ENCODE data around the gene CKLF. TPM values are rescaled to one million over a fixed set of nuclear protein-coding genes. Genes with fewer than 3 reads are reported as not detected.

The CKLF gene, protein sequence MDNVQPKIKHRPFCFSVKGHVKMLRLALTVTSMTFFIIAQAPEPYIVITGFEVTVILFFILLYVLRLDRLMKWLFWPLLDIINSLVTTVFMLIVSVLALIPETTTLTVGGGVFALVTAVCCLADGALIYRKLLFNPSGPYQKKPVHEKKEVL
- total RNA-seq: 37.0 and 49.8 TPM in 2 replicates

DNA sequence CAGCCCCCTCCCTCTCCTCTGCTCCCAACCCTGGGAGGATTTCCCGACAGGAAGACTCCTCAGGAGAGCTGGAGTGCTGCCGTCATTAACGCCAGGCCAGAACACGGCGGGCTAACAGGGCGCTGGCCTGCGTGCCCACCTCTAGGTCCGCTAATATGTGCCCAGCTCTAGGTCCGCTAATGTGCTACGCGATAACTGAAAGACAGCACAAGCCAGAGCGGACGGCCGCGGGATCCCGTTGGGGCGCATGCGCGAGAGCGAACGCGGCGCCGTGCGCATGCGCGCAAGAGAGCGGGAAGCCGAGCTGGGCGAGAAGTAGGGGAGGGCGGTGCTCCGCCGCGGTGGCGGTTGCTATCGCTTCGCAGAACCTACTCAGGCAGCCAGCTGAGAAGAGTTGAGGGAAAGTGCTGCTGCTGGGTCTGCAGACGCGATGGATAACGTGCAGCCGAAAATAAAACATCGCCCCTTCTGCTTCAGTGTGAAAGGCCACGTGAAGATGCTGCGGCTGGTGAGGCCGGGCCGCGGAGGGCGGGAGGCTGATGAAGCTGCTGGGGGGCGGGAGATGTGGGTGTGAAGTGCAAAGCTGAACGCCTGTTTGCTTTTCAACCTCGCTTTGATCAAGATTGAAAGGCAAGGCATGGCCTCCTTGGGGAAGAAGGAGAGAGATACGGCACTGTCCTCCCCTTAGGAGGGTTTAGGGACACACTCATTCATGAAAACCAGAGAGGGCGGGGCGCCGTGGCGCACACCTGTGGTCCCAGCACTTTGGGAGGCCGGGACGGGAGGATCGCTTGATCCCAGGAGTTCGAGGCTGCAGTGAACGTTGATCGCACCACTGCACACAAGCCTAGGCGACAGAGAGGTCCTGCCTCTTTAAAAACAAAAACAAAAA, at the start of gene CKLF:
Gene CKLF (plus strand): TSS at position 291 of the 892 bp plus-strand sequence. CDS start 140 bp downstream, at position 431.

DNA sequence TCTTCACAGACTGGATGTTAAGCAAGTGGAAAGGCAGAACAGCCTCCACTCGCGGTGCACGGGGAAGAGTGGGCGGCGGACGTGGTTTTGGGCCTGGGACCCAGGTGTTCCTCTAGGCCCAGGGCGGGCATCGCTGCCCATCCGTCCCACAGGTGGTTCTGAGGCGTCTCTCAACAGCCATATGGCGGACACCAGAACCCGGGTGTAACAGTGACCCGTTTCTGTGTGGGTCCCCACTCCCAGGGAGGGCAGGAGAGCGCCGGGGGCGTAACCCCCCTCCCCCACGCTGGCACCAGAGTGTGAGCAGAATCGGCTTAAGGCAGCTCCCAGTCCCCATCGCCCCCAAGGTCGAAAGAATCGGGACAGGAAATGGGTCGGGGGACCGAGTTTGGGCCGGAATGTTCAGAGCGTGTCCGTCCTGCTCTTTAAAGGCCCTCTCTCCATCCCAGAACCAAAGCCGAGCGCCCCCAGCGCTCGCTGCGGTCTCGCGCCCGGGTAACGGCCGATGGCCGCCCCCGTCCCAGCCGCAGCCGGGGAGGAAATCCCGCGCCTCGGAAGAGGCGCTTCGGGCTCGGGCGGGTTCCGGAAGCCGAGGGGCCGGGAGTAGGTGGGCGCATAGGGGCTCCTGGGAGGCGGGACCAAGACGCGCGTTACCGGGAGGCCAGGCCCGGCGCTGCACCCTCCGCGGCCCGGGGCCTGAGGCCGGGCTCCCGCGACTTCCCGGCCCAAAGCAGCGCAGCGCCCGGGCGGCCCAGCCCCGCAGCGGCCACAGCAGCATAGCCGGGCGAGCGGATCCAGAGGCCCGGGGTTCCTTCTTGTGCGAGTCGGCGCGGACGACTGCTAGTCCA, 2.9 kb upstream of the CKLF start, which contains the start of gene TK2:
Gene TK2 (minus strand): TSS at position 839 of the 848 bp plus-strand sequence. CDS start 61 bp downstream, at position 778.

DNA sequence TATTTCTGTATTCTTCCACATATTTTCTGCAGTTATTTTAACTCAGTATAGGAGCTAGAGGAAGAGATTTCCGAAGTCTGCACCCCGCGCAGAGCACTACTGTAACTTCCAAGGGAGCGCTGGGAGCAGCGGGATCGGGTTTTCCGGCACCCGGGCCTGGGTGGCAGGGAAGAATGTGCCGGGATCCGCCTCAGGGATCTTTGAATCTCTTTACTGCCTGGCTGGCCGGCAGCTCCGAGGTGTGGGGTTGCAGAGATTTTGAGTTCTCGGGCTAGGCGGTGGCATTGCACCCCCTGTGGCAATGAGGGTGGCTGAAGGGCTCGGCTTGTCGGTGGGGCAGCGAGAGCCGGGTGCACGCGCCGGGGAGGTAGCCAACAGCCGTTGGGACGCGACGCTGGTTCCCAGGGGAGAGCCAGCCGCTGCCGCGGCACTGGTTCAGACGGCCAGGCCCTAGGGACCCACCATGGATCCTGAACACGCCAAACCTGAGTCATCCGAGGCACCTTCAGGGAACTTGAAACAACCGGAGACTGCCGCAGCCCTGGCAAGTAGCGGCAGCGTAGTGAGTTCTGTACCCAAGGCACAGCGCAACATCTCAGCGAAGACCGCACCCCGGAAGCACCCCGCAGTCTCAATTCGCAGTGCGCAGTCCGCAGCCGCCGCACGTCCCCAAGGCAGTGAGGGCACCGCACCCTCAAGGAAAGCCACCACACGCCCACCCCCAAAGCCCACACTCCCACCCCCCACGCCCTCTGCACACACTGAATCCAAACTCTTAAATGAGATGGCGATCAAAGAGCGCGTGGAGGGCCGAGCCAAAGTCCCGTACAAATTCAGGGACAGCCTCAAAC, 13.9 kb downstream of the CKLF start, which contains the start of gene CMTM1:
Gene CMTM1 (plus strand): TSS at position 389 of the 851 bp plus-strand sequence. CDS start 75 bp downstream, at position 464.

DNA sequence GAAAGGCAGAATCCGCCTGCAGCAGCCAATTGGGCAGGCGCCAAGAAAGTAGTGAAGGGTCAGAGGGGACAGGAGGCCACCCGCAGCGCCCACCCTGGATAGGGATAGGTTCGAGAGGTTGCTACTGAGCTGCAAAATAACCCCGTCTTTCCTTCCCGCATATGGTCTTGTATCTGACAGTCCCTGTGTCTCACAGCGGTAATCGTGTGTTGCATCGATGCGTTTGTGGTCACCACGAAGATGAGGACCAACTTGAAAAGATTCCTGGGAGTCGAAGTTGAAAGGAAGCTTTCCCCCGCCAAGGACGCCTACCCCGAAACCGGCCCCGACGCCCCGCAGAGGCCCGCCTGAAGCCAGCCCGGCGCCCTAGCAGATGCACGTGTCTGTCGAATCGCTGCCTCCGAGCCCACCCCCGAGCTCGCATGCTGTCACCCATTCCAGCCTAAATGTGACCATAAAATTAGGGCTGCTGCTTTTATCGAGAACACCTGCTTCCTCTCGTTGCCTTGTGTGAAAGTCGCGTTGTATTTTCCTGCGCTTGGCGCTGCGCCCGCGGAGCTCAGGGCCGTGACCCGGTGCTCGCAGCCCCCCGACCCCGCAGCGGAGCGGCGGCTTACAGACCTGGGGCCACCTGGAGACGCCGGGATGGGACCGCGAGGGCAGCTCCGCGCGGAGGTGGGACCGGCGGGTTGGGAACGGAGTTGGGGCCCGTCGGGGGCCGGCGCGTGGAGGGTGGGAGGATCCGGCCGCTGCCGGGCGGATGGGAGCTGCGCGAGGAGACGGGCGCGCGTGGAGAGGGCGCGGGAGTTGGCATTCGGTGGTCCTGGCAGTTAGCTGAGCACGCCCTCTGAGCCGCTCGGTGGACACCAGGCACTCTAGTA, 26.5 kb downstream of the CKLF start, which contains the start of gene CMTM2:
Gene CMTM2 (plus strand): TSS at position 813 of the 881 bp plus-strand sequence. CDS start 145 bp downstream, outside the sequence.

DNA sequence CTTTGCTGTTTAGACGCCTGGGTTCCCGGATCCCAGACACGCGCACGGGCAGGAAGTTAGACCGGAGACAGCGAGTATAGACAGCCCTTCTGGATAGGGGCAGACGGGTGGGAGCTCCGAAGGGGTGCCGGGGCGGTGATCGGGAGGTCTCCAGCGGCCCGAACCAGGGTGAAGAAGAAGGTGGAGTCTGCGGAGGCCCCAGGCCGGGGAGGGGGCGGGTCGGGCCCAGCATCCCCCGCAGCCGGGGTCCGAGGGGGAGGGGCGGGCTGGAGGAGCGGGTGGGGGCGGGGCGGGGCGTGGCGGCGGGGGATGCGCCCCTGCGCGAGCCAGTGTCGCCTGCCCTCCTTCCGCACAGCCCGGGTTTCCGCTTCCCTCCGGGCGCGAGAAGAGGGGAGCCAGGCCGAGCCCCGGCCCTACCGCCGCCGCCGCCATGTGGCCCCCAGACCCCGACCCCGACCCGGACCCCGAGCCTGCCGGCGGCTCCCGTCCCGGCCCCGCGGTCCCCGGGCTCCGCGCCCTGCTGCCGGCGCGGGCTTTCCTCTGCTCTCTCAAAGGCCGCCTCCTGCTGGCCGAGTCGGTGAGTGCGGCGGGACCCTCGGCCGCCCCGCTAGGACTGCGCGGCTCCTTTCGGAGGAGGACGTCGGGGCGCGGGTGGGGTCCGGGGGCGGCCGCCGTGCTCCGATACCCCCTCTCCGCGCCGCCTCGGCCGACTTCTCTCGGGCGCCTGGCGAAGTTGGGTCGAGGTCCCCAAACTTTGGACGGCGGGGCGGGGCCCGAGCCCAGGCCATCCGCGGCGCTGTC, 52.2 kb downstream of the CKLF start, which contains the start of gene CMTM3:
Gene CMTM3 (plus strand): TSS at position 329 of the 801 bp plus-strand sequence. CDS start 102 bp downstream, at position 431.

Other genes starting within 250 kb of the CKLF start
- gene CDH5, start 185.9 kb upstream of the CKLF start, total RNA-seq: 0.08 TPM in 1 of 2 replicates, not detected in the other
- 0.04 and 0.16 TPM in 2 replicates for gene BEAN1, start 125.3 kb upstream of the CKLF start, total RNA-seq
- gene TK2, start 2.5 kb upstream of the CKLF start, total RNA-seq: 22.1 and 31.2 TPM in 2 replicates
- gene CMTM1, start 13.9 kb downstream of the CKLF start, total RNA-seq: 0.39 and 0.49 TPM in 2 replicates
- gene CMTM2, start 26.9 kb downstream of the CKLF start, total RNA-seq: not detected in 2 replicates
- 24.7 and 36.2 TPM in 2 replicates for gene CMTM3, start 52.1 kb downstream of the CKLF start, total RNA-seq
- gene CMTM4, start 144.2 kb downstream of the CKLF start, total RNA-seq: 13.7 and 13.9 TPM in 2 replicates
- gene DYNC1LI2, start 199.0 kb downstream of the CKLF start, total RNA-seq: 39.1 and 53.2 TPM in 2 replicates
- gene TERB1, start 249.0 kb downstream of the CKLF start, total RNA-seq: not detected in 2 replicates

Data from hair follicular keratinocyte (primary cell).